SK-N-SH treated with all-trans-retinoic acid at 6 μM for 48 hours (cell line): Measurements from ENCODE around the gene SAMD10.

Experiments
- ATAC-seq: fragments of 200-7000 bp; cut with Tn5 transposase; 3 replicates; pipeline ENCODE4 v1.9.1; 2020; ENCODE audit warnings: mild to moderate bottlenecking, moderate library complexity
- ARNTL ChIP-seq: fragments of 450-650 bp; formaldehyde crosslinking; IDR thresholded peaks from 2 replicates; pipeline ENCODE4 v1.5.0; 2020; ENCODE audit warnings: low read depth, mild to moderate bottlenecking, moderate library complexity, borderline replicate concordance
- BACH2 ChIP-seq: fragments of 250-450 bp; sonication (Bioruptor Pico); IDR thresholded peaks from 2 replicates; pipeline ENCODE4 v1.9.0; 2021; ENCODE audit warnings: mild to moderate bottlenecking, borderline replicate concordance
- ESRRG ChIP-seq: fragments of 250-450 bp; sonication (Bioruptor Pico); IDR thresholded peaks from 2 replicates; pipeline ENCODE4 v1.6.1; 2021; ENCODE audit warnings: mild to moderate bottlenecking
- GLIS3 ChIP-seq: fragments of 250-450 bp; sonication (Bioruptor Pico); IDR thresholded peaks from 2 replicates; pipeline ENCODE4 v1.5.0; 2020; ENCODE audit warnings: mild to moderate bottlenecking, moderate library complexity
- ISL1 ChIP-seq: fragments of 250-450 bp; sonication (Bioruptor Pico); IDR thresholded peaks from 2 replicates; pipeline ENCODE4 v2.1.2; 2022; ENCODE audit warnings: mild to moderate bottlenecking, moderate library complexity
- OSR1 ChIP-seq: fragments of 250-450 bp; sonication (Bioruptor Pico); IDR thresholded peaks from 2 replicates; pipeline ENCODE4 v1.8.0; 2022; ENCODE audit warnings: moderate library complexity, mild to moderate bottlenecking, inconsistent platforms
- PPARA ChIP-seq: fragments of 250-450 bp; sonication (Bioruptor Pico); IDR thresholded peaks from 2 replicates; pipeline ENCODE4 v1.5.0; 2020; ENCODE audit warnings: mild to moderate bottlenecking, borderline replicate concordance
- SNAI2 ChIP-seq: fragments of 250-450 bp; sonication (Bioruptor Pico); IDR thresholded peaks from 2 replicates; pipeline ENCODE4 v1.5.0; 2020; ENCODE audit warnings: mild to moderate bottlenecking, moderate library complexity
- TCF4 ChIP-seq: fragments of 250-450 bp; sonication (Bioruptor Pico); IDR thresholded peaks from 2 replicates; pipeline ENCODE4 v1.8.0; 2021; ENCODE audit warnings: mild to moderate bottlenecking, moderate library complexity, borderline replicate concordance
- TOX ChIP-seq: fragments of 250-450 bp; sonication (Bioruptor Pico); IDR thresholded peaks from 2 replicates; pipeline ENCODE4 v1.8.0; 2021; ENCODE audit warnings: mild to moderate bottlenecking, moderate library complexity, borderline replicate concordance
- ZC3H10 ChIP-seq: fragments of 250-450 bp; sonication (Bioruptor Pico); IDR thresholded peaks from 2 replicates; pipeline ENCODE4 v1.5.1; 2021; ENCODE audit warnings: mild to moderate bottlenecking, moderate library complexity
- ZFP3 ChIP-seq: fragments of 250-450 bp; sonication (Bioruptor Pico); IDR thresholded peaks from 2 replicates; pipeline ENCODE4 v1.5.0; 2020; ENCODE audit warnings: mild to moderate bottlenecking, moderate library complexity
- ZFP30 ChIP-seq: fragments of 450-650 bp; formaldehyde crosslinking; IDR thresholded peaks from 2 replicates; pipeline ENCODE4 v1.5.0; 2022; ENCODE audit warnings: mild to moderate bottlenecking, moderate library complexity
- ZNF70 ChIP-seq: fragments of 450-650 bp; formaldehyde crosslinking; IDR thresholded peaks from 2 replicates; pipeline ENCODE4 v1.5.0; 2020; ENCODE audit warnings: mild to moderate bottlenecking, moderate library complexity
- ZNF8 ChIP-seq: fragments of 450-650 bp; formaldehyde crosslinking; IDR thresholded peaks from 2 replicates; pipeline ENCODE4 v1.5.0; 2020; ENCODE audit warnings: mild to moderate bottlenecking, moderate library complexity
- TF ChIP-seq, protein P1 (sequence below): fragments of 250-450 bp; sonication (Bioruptor Pico); IDR thresholded peaks from 2 replicates; pipeline ENCODE4 v1.5.1; 2021; ENCODE audit warnings: mild to moderate bottlenecking, moderate library complexity
- TF ChIP-seq, protein P2 (sequence below): fragments of 250-450 bp; sonication (Bioruptor Pico); IDR thresholded peaks from 2 replicates; pipeline ENCODE4 v1.8.0; 2020; ENCODE audit warnings: mild to moderate bottlenecking, moderate library complexity, borderline replicate concordance
- TF ChIP-seq, protein P3 (sequence below): fragments of 250-450 bp; sonication (Bioruptor Pico); IDR thresholded peaks from 2 replicates; pipeline ENCODE4 v1.5.0; 2020; ENCODE audit warnings: mild to moderate bottlenecking, moderate library complexity
- TF ChIP-seq, protein P4 (sequence below): fragments of 250-450 bp; sonication (Bioruptor Pico); IDR thresholded peaks from 2 replicates; pipeline ENCODE4 v1.8.0; 2021; ENCODE audit warnings: low read depth, mild to moderate bottlenecking, moderate library complexity, borderline replicate concordance
- TF ChIP-seq, protein P5 (sequence below): fragments of 250-450 bp; sonication (Bioruptor Pico); IDR thresholded peaks from 2 replicates; pipeline ENCODE4 v1.5.1; 2020; ENCODE audit warnings: low read depth, mild to moderate bottlenecking, moderate library complexity

The SAMD10 gene

DNA sequence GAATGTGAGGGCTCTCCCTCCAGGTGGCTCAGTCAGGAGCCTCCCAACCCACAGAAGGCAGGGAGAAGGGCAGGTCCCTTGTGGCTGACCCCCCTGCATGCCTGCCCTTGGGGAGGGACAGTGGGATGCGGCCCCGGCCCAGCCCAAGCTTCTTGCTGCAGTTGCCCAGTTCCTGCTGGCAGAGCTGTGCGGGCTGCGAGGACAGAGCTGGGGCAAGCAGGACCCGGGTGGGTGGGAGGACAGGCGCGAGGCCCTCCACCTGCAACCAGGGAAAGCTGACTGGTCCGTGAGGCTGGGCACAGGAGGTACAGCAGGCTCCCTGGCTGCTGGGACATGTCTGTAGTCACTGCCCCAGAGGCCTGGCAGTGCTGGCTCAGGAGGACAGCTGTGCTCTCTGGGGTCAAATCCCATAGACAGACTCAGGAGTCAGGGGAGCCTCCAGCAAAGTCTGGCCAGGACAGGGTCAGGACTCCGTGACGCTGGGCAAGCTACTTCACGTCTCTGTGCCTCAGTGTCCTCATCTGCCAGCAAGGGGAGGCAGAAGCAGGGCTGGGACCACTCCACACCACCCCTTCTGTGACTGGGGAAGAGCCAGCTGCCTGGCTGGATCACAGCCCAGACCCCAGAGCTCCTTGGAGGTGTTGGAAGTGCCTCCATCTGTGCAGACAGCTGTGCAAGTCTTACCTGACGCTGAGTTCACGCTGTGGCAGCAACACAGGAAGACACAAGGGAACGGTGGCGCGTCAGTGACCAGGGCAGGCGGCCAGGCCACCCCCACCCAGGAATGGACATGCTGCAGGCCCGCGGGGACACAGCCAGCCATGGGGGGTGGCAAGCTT lies 36.3 kb downstream of the SAMD10 start:
- no peak for TF ChIP-seq BACH2
- TF ChIP-seq GLIS3 (CRISPR knock-in tag): no peak
- TF ChIP-seq OSR1: no peak
- TF ChIP-seq PPARA (CRISPR knock-in tag): no peak
- TF ChIP-seq TOX (CRISPR knock-in tag): no peak
- no peak for TF ChIP-seq ZC3H10 (CRISPR knock-in tag)
- TF ChIP-seq TCF4 (CRISPR knock-in tag): no peak
- no peak for TF ChIP-seq ZNF8 (CRISPR knock-in tag)
- no peak for TF ChIP-seq ARNTL
- ATAC-seq: no peak

DNA sequence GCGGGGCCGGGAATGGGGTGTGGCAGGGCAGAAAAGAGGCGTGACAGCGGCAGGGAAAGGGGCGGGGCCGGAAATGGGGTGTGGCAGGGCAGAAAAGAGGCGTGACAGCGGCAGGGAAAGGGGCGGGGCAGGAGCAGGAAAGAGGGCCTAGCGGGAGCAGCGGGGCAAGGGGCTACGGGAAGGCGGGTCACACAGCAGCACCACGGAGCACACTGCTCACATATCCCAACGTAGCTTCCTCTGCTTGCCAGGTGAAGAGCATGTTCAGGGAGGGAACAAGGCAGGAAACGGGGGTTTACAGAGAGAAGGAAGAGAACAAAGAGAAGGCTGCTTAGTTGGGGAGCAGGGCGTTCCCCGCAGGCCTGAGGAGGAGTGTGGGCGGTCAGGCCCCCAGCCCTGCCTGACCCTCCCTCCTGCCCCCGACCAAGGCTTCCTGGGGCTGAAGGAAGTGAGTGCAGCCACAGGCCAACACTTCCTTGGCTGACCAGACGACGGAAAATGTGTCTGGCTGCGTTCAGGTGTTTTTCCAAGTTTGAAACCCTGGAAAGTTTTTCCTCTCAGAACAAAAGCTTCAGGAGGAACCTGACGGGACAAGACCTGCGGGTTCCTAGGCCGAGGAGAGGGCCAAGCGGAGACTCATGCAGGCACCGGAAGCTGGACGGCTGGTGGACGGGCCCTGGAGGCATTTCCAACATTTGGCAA lies 37.0 kb downstream of the SAMD10 start:
- no peak for ATAC-seq
- TF ChIP-seq ISL1: no peak
- TF ChIP-seq, protein P1, sequence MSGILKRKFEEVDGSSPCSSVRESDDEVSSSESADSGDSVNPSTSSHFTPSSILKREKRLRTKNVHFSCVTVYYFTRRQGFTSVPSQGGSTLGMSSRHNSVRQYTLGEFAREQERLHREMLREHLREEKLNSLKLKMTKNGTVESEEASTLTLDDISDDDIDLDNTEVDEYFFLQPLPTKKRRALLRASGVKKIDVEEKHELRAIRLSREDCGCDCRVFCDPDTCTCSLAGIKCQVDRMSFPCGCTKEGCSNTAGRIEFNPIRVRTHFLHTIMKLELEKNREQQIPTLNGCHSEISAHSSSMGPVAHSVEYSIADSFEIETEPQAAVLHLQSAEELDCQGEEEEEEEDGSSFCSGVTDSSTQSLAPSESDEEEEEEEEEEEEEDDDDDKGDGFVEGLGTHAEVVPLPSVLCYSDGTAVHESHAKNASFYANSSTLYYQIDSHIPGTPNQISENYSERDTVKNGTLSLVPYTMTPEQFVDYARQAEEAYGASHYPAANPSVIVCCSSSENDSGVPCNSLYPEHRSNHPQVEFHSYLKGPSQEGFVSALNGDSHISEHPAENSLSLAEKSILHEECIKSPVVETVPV (CRISPR knock-in tag): no peak
- TF ChIP-seq TOX (CRISPR knock-in tag): no peak
- TF ChIP-seq, protein P2, sequence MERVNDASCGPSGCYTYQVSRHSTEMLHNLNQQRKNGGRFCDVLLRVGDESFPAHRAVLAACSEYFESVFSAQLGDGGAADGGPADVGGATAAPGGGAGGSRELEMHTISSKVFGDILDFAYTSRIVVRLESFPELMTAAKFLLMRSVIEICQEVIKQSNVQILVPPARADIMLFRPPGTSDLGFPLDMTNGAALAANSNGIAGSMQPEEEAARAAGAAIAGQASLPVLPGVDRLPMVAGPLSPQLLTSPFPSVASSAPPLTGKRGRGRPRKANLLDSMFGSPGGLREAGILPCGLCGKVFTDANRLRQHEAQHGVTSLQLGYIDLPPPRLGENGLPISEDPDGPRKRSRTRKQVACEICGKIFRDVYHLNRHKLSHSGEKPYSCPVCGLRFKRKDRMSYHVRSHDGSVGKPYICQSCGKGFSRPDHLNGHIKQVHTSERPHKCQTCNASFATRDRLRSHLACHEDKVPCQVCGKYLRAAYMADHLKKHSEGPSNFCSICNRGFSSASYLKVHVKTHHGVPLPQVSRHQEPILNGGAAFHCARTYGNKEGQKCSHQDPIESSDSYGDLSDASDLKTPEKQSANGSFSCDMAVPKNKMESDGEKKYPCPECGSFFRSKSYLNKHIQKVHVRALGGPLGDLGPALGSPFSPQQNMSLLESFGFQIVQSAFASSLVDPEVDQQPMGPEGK (CRISPR knock-in tag): no peak
- no peak for TF ChIP-seq BACH2
- TF ChIP-seq, protein P3, sequence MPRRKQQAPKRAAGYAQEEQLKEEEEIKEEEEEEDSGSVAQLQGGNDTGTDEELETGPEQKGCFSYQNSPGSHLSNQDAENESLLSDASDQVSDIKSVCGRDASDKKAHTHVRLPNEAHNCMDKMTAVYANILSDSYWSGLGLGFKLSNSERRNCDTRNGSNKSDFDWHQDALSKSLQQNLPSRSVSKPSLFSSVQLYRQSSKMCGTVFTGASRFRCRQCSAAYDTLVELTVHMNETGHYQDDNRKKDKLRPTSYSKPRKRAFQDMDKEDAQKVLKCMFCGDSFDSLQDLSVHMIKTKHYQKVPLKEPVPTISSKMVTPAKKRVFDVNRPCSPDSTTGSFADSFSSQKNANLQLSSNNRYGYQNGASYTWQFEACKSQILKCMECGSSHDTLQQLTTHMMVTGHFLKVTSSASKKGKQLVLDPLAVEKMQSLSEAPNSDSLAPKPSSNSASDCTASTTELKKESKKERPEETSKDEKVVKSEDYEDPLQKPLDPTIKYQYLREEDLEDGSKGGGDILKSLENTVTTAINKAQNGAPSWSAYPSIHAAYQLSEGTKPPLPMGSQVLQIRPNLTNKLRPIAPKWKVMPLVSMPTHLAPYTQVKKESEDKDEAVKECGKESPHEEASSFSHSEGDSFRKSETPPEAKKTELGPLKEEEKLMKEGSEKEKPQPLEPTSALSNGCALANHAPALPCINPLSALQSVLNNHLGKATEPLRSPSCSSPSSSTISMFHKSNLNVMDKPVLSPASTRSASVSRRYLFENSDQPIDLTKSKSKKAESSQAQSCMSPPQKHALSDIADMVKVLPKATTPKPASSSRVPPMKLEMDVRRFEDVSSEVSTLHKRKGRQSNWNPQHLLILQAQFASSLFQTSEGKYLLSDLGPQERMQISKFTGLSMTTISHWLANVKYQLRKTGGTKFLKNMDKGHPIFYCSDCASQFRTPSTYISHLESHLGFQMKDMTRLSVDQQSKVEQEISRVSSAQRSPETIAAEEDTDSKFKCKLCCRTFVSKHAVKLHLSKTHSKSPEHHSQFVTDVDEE (CRISPR knock-in tag): no peak
- TF ChIP-seq ZFP30 (CRISPR knock-in tag): no peak
- TF ChIP-seq, protein P4, sequence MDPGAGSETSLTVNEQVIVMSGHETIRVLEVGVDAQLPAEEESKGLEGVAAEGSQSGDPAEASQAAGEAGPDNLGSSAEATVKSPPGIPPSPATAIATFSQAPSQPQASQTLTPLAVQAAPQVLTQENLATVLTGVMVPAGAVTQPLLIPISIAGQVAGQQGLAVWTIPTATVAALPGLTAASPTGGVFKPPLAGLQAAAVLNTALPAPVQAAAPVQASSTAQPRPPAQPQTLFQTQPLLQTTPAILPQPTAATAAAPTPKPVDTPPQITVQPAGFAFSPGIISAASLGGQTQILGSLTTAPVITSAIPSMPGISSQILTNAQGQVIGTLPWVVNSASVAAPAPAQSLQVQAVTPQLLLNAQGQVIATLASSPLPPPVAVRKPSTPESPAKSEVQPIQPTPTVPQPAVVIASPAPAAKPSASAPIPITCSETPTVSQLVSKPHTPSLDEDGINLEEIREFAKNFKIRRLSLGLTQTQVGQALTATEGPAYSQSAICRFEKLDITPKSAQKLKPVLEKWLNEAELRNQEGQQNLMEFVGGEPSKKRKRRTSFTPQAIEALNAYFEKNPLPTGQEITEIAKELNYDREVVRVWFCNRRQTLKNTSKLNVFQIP: no peak
- no peak for TF ChIP-seq PPARA (CRISPR knock-in tag)
- TF ChIP-seq OSR1: no peak
- no peak for TF ChIP-seq SNAI2 (CRISPR knock-in tag)
- no peak for TF ChIP-seq ZFP3 (CRISPR knock-in tag)
- no peak for TF ChIP-seq ZNF70 (CRISPR knock-in tag)
- TF ChIP-seq ARNTL: no peak
- TF ChIP-seq, protein P5, sequence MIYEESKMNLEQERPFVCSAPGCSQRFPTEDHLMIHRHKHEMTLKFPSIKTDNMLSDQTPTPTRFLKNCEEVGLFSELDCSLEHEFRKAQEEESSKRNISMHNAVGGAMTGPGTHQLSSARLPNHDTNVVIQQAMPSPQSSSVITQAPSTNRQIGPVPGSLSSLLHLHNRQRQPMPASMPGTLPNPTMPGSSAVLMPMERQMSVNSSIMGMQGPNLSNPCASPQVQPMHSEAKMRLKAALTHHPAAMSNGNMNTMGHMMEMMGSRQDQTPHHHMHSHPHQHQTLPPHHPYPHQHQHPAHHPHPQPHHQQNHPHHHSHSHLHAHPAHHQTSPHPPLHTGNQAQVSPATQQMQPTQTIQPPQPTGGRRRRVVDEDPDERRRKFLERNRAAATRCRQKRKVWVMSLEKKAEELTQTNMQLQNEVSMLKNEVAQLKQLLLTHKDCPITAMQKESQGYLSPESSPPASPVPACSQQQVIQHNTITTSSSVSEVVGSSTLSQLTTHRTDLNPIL (CRISPR knock-in tag): no peak
- no peak for TF ChIP-seq ESRRG (CRISPR knock-in tag)
- TF ChIP-seq, all 23 proteins: peak for 0
